OCI-LY3 (cell line): ENCODE data around the gene MT1G.

Experiments used
- EZH2phosphoT487 ChIP-seq: fragments of 200-600 bp; shearing (Covaris generic); IDR thresholded peaks from 2 replicates; pipeline ENCODE4 v1.6.1; 2018; ENCODE audit warnings: antibody characterized with exemption, mixed run types, low read depth
- TF ChIP-seq, protein P1 (sequence below): fragments of 200-600, 300-600 bp; sonication (generic); IDR thresholded peaks from 2 replicates; pipeline ENCODE4 v1.5.1; 2014; ENCODE audit warnings: antibody characterized with exemption, low read length, low read depth

DNA sequence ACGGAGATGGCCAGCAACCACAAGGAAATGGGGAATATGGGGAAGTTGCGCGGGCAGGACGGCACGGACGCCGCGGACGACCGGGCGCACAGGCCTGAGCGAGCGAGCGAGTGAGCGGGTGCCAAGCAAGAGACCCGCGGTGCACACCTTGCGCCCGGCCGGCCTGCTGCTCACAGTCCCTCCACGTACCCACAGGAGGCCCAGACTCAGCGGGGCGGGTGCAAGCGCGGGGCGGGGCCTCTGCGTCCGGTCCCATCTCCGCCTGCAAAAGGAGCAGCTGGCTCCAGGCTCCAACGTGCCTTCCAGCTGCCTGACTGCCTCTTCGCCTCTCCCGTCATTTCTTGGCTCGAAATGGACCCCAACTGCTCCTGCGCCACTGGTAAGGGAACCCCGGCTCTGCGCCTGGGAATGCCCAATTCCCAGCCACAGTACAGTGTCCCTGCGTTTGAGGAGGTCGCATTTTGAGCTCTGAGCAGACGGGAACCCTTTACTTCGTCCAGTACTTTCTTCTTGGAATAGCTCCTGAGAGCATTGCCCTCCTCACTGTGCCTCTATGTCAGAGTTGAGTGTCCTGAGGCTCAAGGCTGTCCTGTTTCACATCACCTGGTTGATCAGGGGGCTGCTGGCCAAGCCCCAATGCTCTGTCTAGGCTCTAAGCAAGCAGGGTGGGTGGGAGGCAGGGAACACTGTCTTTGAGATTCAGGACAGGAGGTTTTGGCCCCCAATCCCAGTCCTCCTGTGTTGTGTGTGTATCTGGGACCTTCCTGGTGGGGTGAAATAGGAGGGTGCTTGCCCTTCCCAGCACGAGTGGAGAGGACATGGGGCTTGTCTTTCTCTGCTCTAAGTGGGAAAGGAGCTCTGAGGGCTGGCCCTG lies 50.4 kb downstream of the MT1G start:
- TF ChIP-seq, protein P1, sequence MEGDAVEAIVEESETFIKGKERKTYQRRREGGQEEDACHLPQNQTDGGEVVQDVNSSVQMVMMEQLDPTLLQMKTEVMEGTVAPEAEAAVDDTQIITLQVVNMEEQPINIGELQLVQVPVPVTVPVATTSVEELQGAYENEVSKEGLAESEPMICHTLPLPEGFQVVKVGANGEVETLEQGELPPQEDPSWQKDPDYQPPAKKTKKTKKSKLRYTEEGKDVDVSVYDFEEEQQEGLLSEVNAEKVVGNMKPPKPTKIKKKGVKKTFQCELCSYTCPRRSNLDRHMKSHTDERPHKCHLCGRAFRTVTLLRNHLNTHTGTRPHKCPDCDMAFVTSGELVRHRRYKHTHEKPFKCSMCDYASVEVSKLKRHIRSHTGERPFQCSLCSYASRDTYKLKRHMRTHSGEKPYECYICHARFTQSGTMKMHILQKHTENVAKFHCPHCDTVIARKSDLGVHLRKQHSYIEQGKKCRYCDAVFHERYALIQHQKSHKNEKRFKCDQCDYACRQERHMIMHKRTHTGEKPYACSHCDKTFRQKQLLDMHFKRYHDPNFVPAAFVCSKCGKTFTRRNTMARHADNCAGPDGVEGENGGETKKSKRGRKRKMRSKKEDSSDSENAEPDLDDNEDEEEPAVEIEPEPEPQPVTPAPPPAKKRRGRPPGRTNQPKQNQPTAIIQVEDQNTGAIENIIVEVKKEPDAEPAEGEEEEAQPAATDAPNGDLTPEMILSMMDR = no peak
- TF ChIP-seq EZH2phosphoT487 = no peak
